ENCODE measurements around the gene RSBN1. TPM values are rescaled to one million over a fixed set of nuclear protein-coding genes. Genes with fewer than 3 reads are reported as not detected.
"Not testable (repeated sequence)": the region's sequence is repeated elsewhere in the genome, so short reads cannot be mapped to it uniquely, and the experiment has no call there.

Gene RSBN1
- total and polyA plus RNA-seq, 2 donors: 9.6 to 34.2 TPM

- under 1% methylated on average over 47 of the region's 47 CpGs for whole genome bisulfite sequencing
- DNase-seq (ENCODE audit: extremely low spot score): peak; percentile 37
- no peaks in the 10 kb centered on the region for H3K36me3 ChIP-seq (ENCODE audit: insufficient read depth)
- peak within 1 kb of the TSS; percentile 84 for H3K27ac ChIP-seq (ENCODE audit: low read depth)
- H3K4me3 ChIP-seq (ENCODE audit: low read depth, low read length): peak within 1 kb of the TSS; percentile 96
- no peaks in the 10 kb centered on the region for H3K4me1 ChIP-seq (ENCODE audit: insufficient read depth)
These were observed 52.8 kb downstream of the RSBN1 start, which contains the start of gene PHTF1 for GRCh38 chr1:113759333-113760101. Gene PHTF1 (minus strand): TSS chr1:113759486. CDS start chr1:113758703, 783 bp downstream.

- no peak for DNase-seq (ENCODE audit: extremely low spot score)
- WGBS: under 1% methylated on average over 55 of the region's 55 CpGs
- H3K27ac ChIP-seq (ENCODE audit: low read depth): peak overlapping the region; percentile 84
- peak overlapping the region; percentile 96 for H3K4me3 ChIP-seq (ENCODE audit: low read depth, low read length)
- no peaks in the 10 kb centered on the region for H3K36me3 ChIP-seq (ENCODE audit: insufficient read depth)
- no peaks in the 10 kb centered on the region for H3K4me1 ChIP-seq (ENCODE audit: insufficient read depth)
These were observed 53.5 kb downstream of the RSBN1 start for GRCh38 chr1:113758631-113759332.

- Histone ChIP-seq H3K4me3 (ENCODE audit: low read depth, low read length) (no peak overlapping the region), H3K4me1 (ENCODE audit: insufficient read depth) (no peaks in the 10 kb centered on the region), H3K27ac (ENCODE audit: low read depth) (no peak overlapping the region), H3K36me3 (ENCODE audit: insufficient read depth) (no peaks in the 10 kb centered on the region)
- no peak for DNase-seq (ENCODE audit: extremely low spot score)
- 79% methylated on average over 1 of the region's 1 CpG for WGBS
These were observed 55.8 kb downstream of the RSBN1 start for GRCh38 chr1:113756461-113756860.

GRCh38 chr1:113753333-113753732 lies 58.9 kb downstream of the RSBN1 start:
- not testable (repeated sequence) for H3K36me3 ChIP-seq (ENCODE audit: insufficient read depth); H3K4me3 ChIP-seq (ENCODE audit: low read depth, low read length); DNase-seq (ENCODE audit: extremely low spot score); H3K27ac ChIP-seq (ENCODE audit: low read depth); H3K4me1 ChIP-seq (ENCODE audit: insufficient read depth)
- 95% methylated on average over 6 of the region's 6 CpGs for WGBS

- 90% methylated on average over 1 of the region's 1 CpG for WGBS
- no peak for DNase-seq (ENCODE audit: extremely low spot score)
- H3K4me1 ChIP-seq (ENCODE audit: insufficient read depth): no peaks in the 10 kb centered on the region
- peaks cover 3% of the 10 kb centered on the region for H3K36me3 ChIP-seq (ENCODE audit: insufficient read depth)
- H3K4me3 ChIP-seq (ENCODE audit: low read depth, low read length): no peak overlapping the region
- H3K27ac ChIP-seq (ENCODE audit: low read depth): no peak overlapping the region
These were observed 60.8 kb downstream of the RSBN1 start for GRCh38 chr1:113751516-113751915.

- Histone ChIP-seq H3K4me1 (ENCODE audit: insufficient read depth) (no peaks in the 10 kb centered on the region), H3K4me3 (ENCODE audit: low read depth, low read length) (no peak overlapping the region), H3K27ac (ENCODE audit: low read depth) (no peak overlapping the region), H3K36me3 (ENCODE audit: insufficient read depth) (peaks cover 3% of the 10 kb centered on the region)
- no peak for DNase-seq (ENCODE audit: extremely low spot score)
These were observed 61.2 kb downstream of the RSBN1 start for GRCh38 chr1:113751114-113751513.

GRCh38 chr1:113749402-113749801 lies 62.9 kb downstream of the RSBN1 start:
- WGBS: 60% methylated on average over 3 of the region's 3 CpGs
- no peaks in the 10 kb centered on the region for H3K4me1 ChIP-seq (ENCODE audit: insufficient read depth)
- no peak for DNase-seq (ENCODE audit: extremely low spot score)
- H3K36me3 ChIP-seq (ENCODE audit: insufficient read depth): peaks cover 3% of the 10 kb centered on the region
- no peak overlapping the region for H3K4me3 ChIP-seq (ENCODE audit: low read depth, low read length)
- H3K27ac ChIP-seq (ENCODE audit: low read depth): no peak overlapping the region

GRCh38 chr1:113747376-113747775 lies 64.9 kb downstream of the RSBN1 start:
- 88% methylated on average over 1 of the region's 1 CpG for WGBS
- H3K4me1 ChIP-seq (ENCODE audit: insufficient read depth): no peaks in the 10 kb centered on the region

GRCh38 chr1:113745425-113745824 lies 66.9 kb downstream of the RSBN1 start:
- no peak for DNase-seq (ENCODE audit: extremely low spot score)
- Histone ChIP-seq H3K4me1 (ENCODE audit: insufficient read depth) (no peaks in the 10 kb centered on the region), H3K27ac (ENCODE audit: low read depth) (no peak overlapping the region), H3K36me3 (ENCODE audit: insufficient read depth) (peaks cover 3% of the 10 kb centered on the region), H3K4me3 (ENCODE audit: low read depth, low read length) (no peak overlapping the region)
- 91% methylated on average over 3 of the region's 3 CpGs for WGBS

More at GRCh38 chr1:113747376-113747775, 64.9 kb downstream of the RSBN1 start:
- no peak for DNase-seq (ENCODE audit: extremely low spot score)
- no peak overlapping the region for H3K27ac ChIP-seq (ENCODE audit: low read depth)
- H3K4me3 ChIP-seq (ENCODE audit: low read depth, low read length): no peak overlapping the region
- H3K36me3 ChIP-seq (ENCODE audit: insufficient read depth): peaks cover 3% of the 10 kb centered on the region

- WGBS: 83% methylated on average over 1 of the region's 1 CpG
- no peak overlapping the region for H3K27ac ChIP-seq (ENCODE audit: low read depth)
- no peaks in the 10 kb centered on the region for H3K36me3 ChIP-seq (ENCODE audit: insufficient read depth)
- no peaks in the 10 kb centered on the region for H3K4me1 ChIP-seq (ENCODE audit: insufficient read depth)
- H3K4me3 ChIP-seq (ENCODE audit: low read depth, low read length): no peak overlapping the region
- DNase-seq (ENCODE audit: extremely low spot score): no peak
These were observed 68.2 kb downstream of the RSBN1 start for GRCh38 chr1:113744114-113744513.

- H3K27ac ChIP-seq (ENCODE audit: low read depth): no peak overlapping the region
- no peaks in the 10 kb centered on the region for H3K4me1 ChIP-seq (ENCODE audit: insufficient read depth)
- no peak for DNase-seq (ENCODE audit: extremely low spot score)
- H3K4me3 ChIP-seq (ENCODE audit: low read depth, low read length): no peak overlapping the region
- no peaks in the 10 kb centered on the region for H3K36me3 ChIP-seq (ENCODE audit: insufficient read depth)
- 96% methylated on average over 5 of the region's 5 CpGs for WGBS
These were observed 69.8 kb downstream of the RSBN1 start for GRCh38 chr1:113742515-113742914.

GRCh38 chr1:113734357-113735055 lies 77.8 kb downstream of the RSBN1 start:
- 96% methylated on average over 2 of the region's 2 CpGs for WGBS
- Histone ChIP-seq H3K27ac (ENCODE audit: low read depth) (no peak overlapping the region), H3K4me3 (ENCODE audit: low read depth, low read length) (no peak overlapping the region), H3K36me3 (ENCODE audit: insufficient read depth) (no peaks in the 10 kb centered on the region), H3K4me1 (ENCODE audit: insufficient read depth) (no peaks in the 10 kb centered on the region)
- DNase-seq (ENCODE audit: extremely low spot score): no peak

GRCh38 chr1:113732802-113733201 lies 79.5 kb downstream of the RSBN1 start:
- Histone ChIP-seq H3K36me3 (ENCODE audit: insufficient read depth) (no peaks in the 10 kb centered on the region), H3K27ac (ENCODE audit: low read depth) (no peak overlapping the region), H3K4me1 (ENCODE audit: insufficient read depth) (no peaks in the 10 kb centered on the region), H3K4me3 (ENCODE audit: low read depth, low read length) (no peak overlapping the region)
- DNase-seq (ENCODE audit: extremely low spot score): no peak
- WGBS: 91% methylated on average over 5 of the region's 5 CpGs

Data from urinary bladder (tissue), 4 donors.